ENCODE measurements around the gene OR7D4. TPM values are rescaled to one million over a fixed set of nuclear protein-coding genes. Genes with fewer than 3 reads are reported as not detected.

OR7D4 gene
- total RNA-seq, 1 experiment from 2014 or later = not detected

Other genes with a start within 250 kb of the OR7D4 start
- gene MUC16, start 209.2 kb downstream of the OR7D4 start, total RNA-seq (2021; ENCODE audit: unreplicated experiment) = 0.12 TPM
- not detected for gene OR1M1, start 132.5 kb downstream of the OR7D4 start, total RNA-seq (2021; ENCODE audit: unreplicated experiment)
- not detected for gene OR7G2, start 112.1 kb downstream of the OR7D4 start, total RNA-seq (2021; ENCODE audit: unreplicated experiment)
- gene OR7G1, start 103.8 kb downstream of the OR7D4 start, total RNA-seq (2021; ENCODE audit: unreplicated experiment) = not detected
- not detected for gene OR7G3, start 92.6 kb downstream of the OR7D4 start, total RNA-seq (2021; ENCODE audit: unreplicated experiment)
- gene ZNF317, start 79.2 kb downstream of the OR7D4 start, total RNA-seq (2021; ENCODE audit: unreplicated experiment) = 39.8 TPM
- 0.07 TPM for gene OR7D2, start 40.6 kb downstream of the OR7D4 start, total RNA-seq (2021; ENCODE audit: unreplicated experiment)
- gene OR7E24, start 31.3 kb upstream of the OR7D4 start, total RNA-seq (2021; ENCODE audit: unreplicated experiment) = not detected
- gene ZNF699, start 90.2 kb upstream of the OR7D4 start, total RNA-seq (2021; ENCODE audit: unreplicated experiment) = 7.8 TPM
- 10.9 TPM for gene ZNF559, start 104.6 kb upstream of the OR7D4 start, total RNA-seq (2021; ENCODE audit: unreplicated experiment)
- 1.2 TPM for gene ZNF177, start 143.4 kb upstream of the OR7D4 start, total RNA-seq (2021; ENCODE audit: unreplicated experiment)
- gene ZNF266, start 216.0 kb upstream of the OR7D4 start, total RNA-seq (2021; ENCODE audit: unreplicated experiment) = 9.4 TPM